Measurements from ENCODE around the gene SELENOH.

SELENOH gene

DNA sequence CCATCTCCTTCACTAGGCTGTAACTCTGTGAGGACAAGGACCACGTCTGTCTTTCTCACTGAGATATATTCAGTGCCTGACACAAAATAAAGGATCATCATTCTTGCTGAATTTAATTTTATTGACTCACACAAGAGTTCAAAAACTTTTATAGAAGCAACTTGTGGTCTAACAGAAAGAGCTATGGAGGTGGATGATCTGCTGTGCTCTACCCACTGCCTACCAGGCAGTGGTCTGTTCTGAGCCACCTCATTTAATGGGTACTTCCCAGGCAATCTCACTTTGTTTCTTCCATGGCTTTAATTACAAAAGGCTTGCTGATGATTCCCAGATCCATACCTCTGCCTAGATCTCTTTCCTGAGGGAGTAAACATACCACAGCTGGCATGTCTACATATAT, 5.6 kb downstream of the SELENOH start:
- Histone ChIP-seq H3K9ac (ENCODE audit: low read length) (no peak overlapping the region), H3K79me2 (ENCODE audit: low read length) (peaks cover 20% of the 10 kb centered on the region), H3K27ac (ENCODE audit: low read length) (no peak overlapping the region), H3K4me2 (ENCODE audit: low read depth, low read length) (no peak overlapping the region), H3K36me3 (replicated peaks; ENCODE audit: insufficient read depth, low read length) (peaks cover 4% of the 10 kb centered on the region; the same call in 1 of the 2 replicates), H3K27me3 (replicated peaks; ENCODE audit: insufficient read depth, low read length) (no peaks in the 10 kb centered on the region), H3F3A (ENCODE audit: insufficient read depth, low read length) (no peaks in the 10 kb centered on the region), H3K9me2 (replicated peaks; ENCODE audit: insufficient read depth, low read length) (no peaks in the 10 kb centered on the region), H3K4me3 (ENCODE audit: low read length) (no peak overlapping the region), H4K20me1 (ENCODE audit: insufficient read depth, low read length) (no peaks in the 10 kb centered on the region), H2AFZ (ENCODE audit: low read length) (no peak overlapping the region), H3K4me1 (ENCODE audit: low read length) (0 out of 2 replicates have a peak, but pooled peaks cover 5% of the 10 kb centered on the region), H3K9me3 (replicated peaks; ENCODE audit: insufficient read depth, low read length) (no peaks in the 10 kb centered on the region)
- no peak for TF ChIP-seq EZH2phosphoT487 (IDR thresholded peaks at IDR 0.05; ENCODE audit: low read length)
- no peak for TF ChIP-seq EZH2 (optimal IDR thresholded peaks at IDR 0.05; ENCODE audit: low read depth, low read length)
- TF ChIP-seq, protein P1, sequence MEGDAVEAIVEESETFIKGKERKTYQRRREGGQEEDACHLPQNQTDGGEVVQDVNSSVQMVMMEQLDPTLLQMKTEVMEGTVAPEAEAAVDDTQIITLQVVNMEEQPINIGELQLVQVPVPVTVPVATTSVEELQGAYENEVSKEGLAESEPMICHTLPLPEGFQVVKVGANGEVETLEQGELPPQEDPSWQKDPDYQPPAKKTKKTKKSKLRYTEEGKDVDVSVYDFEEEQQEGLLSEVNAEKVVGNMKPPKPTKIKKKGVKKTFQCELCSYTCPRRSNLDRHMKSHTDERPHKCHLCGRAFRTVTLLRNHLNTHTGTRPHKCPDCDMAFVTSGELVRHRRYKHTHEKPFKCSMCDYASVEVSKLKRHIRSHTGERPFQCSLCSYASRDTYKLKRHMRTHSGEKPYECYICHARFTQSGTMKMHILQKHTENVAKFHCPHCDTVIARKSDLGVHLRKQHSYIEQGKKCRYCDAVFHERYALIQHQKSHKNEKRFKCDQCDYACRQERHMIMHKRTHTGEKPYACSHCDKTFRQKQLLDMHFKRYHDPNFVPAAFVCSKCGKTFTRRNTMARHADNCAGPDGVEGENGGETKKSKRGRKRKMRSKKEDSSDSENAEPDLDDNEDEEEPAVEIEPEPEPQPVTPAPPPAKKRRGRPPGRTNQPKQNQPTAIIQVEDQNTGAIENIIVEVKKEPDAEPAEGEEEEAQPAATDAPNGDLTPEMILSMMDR (IDR thresholded peaks at IDR 0.05; ENCODE audit: low read length), result no peak
- DNase-seq, result no peak

DNA sequence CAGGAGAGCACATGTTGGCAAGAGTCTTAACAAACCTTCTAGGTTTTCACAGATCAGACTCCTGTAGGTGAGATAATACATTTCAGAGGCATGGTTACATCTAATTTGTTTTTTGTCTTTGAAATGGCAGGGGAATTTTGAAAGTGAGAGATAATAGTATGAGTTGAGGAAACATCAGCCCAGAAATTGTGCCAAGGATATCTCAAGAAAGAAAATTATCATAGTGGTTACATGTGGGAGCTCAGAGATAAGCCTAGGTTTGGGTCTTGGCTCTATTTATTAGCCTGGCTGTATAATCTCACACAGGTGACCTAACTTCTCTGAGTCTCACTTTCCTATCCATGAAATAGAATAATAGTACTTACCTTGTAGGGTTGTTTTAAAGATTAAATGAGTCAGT, 9.9 kb downstream of the SELENOH start:
- Histone ChIP-seq H2AFZ (ENCODE audit: low read length) (no peak overlapping the region), H4K20me1 (ENCODE audit: insufficient read depth, low read length) (no peaks in the 10 kb centered on the region), H3K4me2 (ENCODE audit: low read depth, low read length) (no peak overlapping the region), H3K9me2 (replicated peaks; ENCODE audit: insufficient read depth, low read length) (no peaks in the 10 kb centered on the region), H3F3A (ENCODE audit: insufficient read depth, low read length) (no peaks in the 10 kb centered on the region), H3K9me3 (replicated peaks; ENCODE audit: insufficient read depth, low read length) (no peaks in the 10 kb centered on the region), H3K27me3 (replicated peaks; ENCODE audit: insufficient read depth, low read length) (no peaks in the 10 kb centered on the region), H3K27ac (ENCODE audit: low read length) (no peak overlapping the region), H3K9ac (ENCODE audit: low read length) (no peak overlapping the region), H3K4me3 (ENCODE audit: low read length) (no peak overlapping the region), H3K36me3 (replicated peaks; ENCODE audit: insufficient read depth, low read length) (no peaks in the 10 kb centered on the region), H3K4me1 (ENCODE audit: low read length) (no peaks in the 10 kb centered on the region), H3K79me2 (ENCODE audit: low read length) (no peaks in the 10 kb centered on the region)
- no peak for DNase-seq
- no peak for TF ChIP-seq EZH2phosphoT487 (IDR thresholded peaks at IDR 0.05; ENCODE audit: low read length)
- TF ChIP-seq EZH2 (optimal IDR thresholded peaks at IDR 0.05; ENCODE audit: low read depth, low read length), result no peak
- TF ChIP-seq, protein P1 (IDR thresholded peaks at IDR 0.05; ENCODE audit: low read length), result no peak

DNA sequence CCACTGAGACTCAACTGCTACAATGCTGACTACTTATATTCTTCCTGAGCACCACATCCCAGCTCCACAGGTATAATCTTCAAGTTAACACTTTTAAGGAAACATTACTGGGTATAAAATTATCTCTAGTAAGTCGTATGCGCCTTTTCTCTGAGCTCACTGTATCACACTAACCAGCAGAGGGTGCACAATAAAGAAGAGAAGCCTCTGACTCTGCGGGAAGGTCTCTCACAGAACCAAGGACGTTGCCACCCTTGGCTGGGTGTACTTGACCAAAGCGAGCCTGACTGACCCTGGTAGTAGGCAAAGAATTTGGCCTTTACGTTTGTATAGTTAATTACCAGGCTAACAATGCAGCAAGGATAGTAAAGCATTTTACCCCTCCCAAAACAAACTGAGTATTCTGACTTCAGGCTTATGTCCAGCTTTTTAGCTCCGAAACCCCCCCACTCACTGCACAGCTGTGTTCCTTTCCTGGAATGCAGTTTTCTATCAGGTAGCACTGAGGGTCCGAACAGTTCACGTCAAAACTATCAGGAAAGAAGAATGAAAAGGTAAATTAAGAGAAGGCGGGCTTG, 10.5 kb downstream of the SELENOH start, which contains the start of gene BTBD18:
Gene BTBD18, minus strand, starts transcription at position 144 of the 578 bp plus-strand sequence. CDS start 631 bp downstream, outside the sequence.
- Histone ChIP-seq H3K4me2 (ENCODE audit: low read depth, low read length) (no peak within 1 kb of the TSS), H3K36me3 (replicated peaks; ENCODE audit: insufficient read depth, low read length) (no peaks in the 10 kb centered on the region), H2AFZ (ENCODE audit: low read length) (no peak within 1 kb of the TSS), H3K9me3 (replicated peaks; ENCODE audit: insufficient read depth, low read length) (no peaks in the 10 kb centered on the region), H3K9me2 (replicated peaks; ENCODE audit: insufficient read depth, low read length) (no peaks in the 10 kb centered on the region), H3K27me3 (replicated peaks; ENCODE audit: insufficient read depth, low read length) (no peaks in the 10 kb centered on the region), H3K4me1 (ENCODE audit: low read length) (no peaks in the 10 kb centered on the region), H3K27ac (ENCODE audit: low read length) (no peak within 1 kb of the TSS), H3F3A (ENCODE audit: insufficient read depth, low read length) (no peaks in the 10 kb centered on the region), H3K4me3 (ENCODE audit: low read length) (no peak within 1 kb of the TSS), H3K79me2 (ENCODE audit: low read length) (no peaks in the 10 kb centered on the region), H3K9ac (ENCODE audit: low read length) (no peak within 1 kb of the TSS), H4K20me1 (ENCODE audit: insufficient read depth, low read length) (no peaks in the 10 kb centered on the region)
- DNase-seq, result no peak
- TF ChIP-seq EZH2 (optimal IDR thresholded peaks at IDR 0.05; ENCODE audit: low read depth, low read length) (no peak), EZH2phosphoT487 (IDR thresholded peaks at IDR 0.05; ENCODE audit: low read length) (no peak)
- TF ChIP-seq, protein P1 (IDR thresholded peaks at IDR 0.05; ENCODE audit: low read length), result no peak
